Endothelial cell of umbilical vein (primary cell): Measurements from ENCODE around the gene FABP7. TPM values are rescaled to one million over a fixed set of nuclear protein-coding genes. Genes with fewer than 3 reads are reported as not detected.

ENCODE experiments used
- BruUV-seq: library from RNA; stranded (reverse); fragments of 400-500 nt; replicated peaks from 2 replicates; lab custom pipeline; 2021; lab: Mats Ljungman, UMichigan
- CTCF ChIA-PET: fragments of 300-600, 350-600 bp; sonication (Branson Sonifier 250); formaldehyde crosslinking; loops from one replicate; lab custom pipeline; 2021; ENCODE audit warnings: antibody characterized with exemption, inconsistent platforms; lab: Charles Lee
- POLR2A ChIA-PET: fragments of 300-600, 350-600 bp; sonication (Branson Sonifier 250); formaldehyde crosslinking; loops from one replicate; lab custom pipeline; 2021; ENCODE audit warnings: antibody characterized with exemption, inconsistent platforms; lab: Charles Lee
- DNase-seq: peaks from one replicate; pipeline ENCODE4 v3.0.0-alpha.2; 2011; ENCODE audit warnings: low read depth, low spot score
- FAIRE-seq: peaks from 2 replicates; lab custom pipeline; 2011; peaks lifted over from hg19 to GRCh38; lab: Jason Lieb, UNC
- H2AFZ ChIP-seq: 2 replicates; pipeline ENCODE4 v1.6.0; 2012; ENCODE audit warnings: low read depth, low read length, control low read depth, inconsistent platforms
- H3K27ac ChIP-seq: 2 replicates; pipeline ENCODE4 v1.5.1; 2011; ENCODE audit warnings: low read depth, mild to moderate bottlenecking, control low read depth, low read length, moderate library complexity; ENCODE audit not compliant: insufficient read depth
- H3K27me3 ChIP-seq, 2 experiments: 2 replicates each; pipeline versions ENCODE4 v1.6.0 to v1.6.1; 2011; ENCODE audit warnings: low read length in 2 of 2, mixed read lengths in 1 of 2; ENCODE audit not compliant: control insufficient read depth in 2 of 2, insufficient read depth in 2 of 2
- H3K36me3 ChIP-seq, 2 experiments: 2 replicates in 1 of 2; 3 replicates in 1 of 2; pipeline ENCODE4 v1.5.1; 2011; ENCODE audit warnings: low read length in 2 of 2, mild to moderate bottlenecking in 1 of 2, moderate library complexity in 1 of 2; ENCODE audit not compliant: control insufficient read depth in 2 of 2, insufficient read depth in 2 of 2; ENCODE audit errors: extremely low read depth in 1 of 2
- H3K4me1 ChIP-seq: 3 replicates; pipeline ENCODE4 v1.5.1; 2011; ENCODE audit warnings: mild to moderate bottlenecking, low read length; ENCODE audit not compliant: control insufficient read depth, insufficient read depth; ENCODE audit errors: extremely low read depth
- H3K4me2 ChIP-seq: 2 replicates; pipeline ENCODE4 v1.6.1; 2011; ENCODE audit warnings: low read length, control low read depth, mixed read lengths; ENCODE audit not compliant: insufficient read depth
- H3K4me3 ChIP-seq, 3 experiments: fragments of 200-600 bp in 1 of 3; sonication (generic), shearing (Covaris generic) in 1 of 3; replicated peaks in 1 of 3; 2 replicates each; pipeline ENCODE4 v1.5.1; 2011 to 2016; ENCODE audit warnings: control low read depth in 3 of 3, low read length in 3 of 3, mild to moderate bottlenecking in 2 of 3, inconsistent platforms in 1 of 3, low read depth in 1 of 3, moderate library complexity in 1 of 3; ENCODE audit not compliant: insufficient read depth in 1 of 3
- H3K79me2 ChIP-seq: 2 replicates; pipeline ENCODE4 v1.6.0; 2012; ENCODE audit warnings: low read length, inconsistent platforms; ENCODE audit not compliant: control insufficient read depth, insufficient read depth
- H3K9ac ChIP-seq: replicated peaks from 2 replicates; pipeline ENCODE3; 2011; ENCODE audit warnings: low read length, control low read depth; ENCODE audit not compliant: insufficient read depth; ENCODE audit errors: extremely low read depth
- H3K9me1 ChIP-seq: replicated peaks from 3 replicates; pipeline ENCODE4 v1.6.0; 2011; ENCODE audit warnings: mild to moderate bottlenecking, low read length; ENCODE audit not compliant: control insufficient read depth, insufficient read depth; ENCODE audit errors: extremely low read depth
- H3K9me3 ChIP-seq: replicated peaks from 2 replicates; pipeline ENCODE4 v1.5.1; 2012; ENCODE audit warnings: low read length, inconsistent platforms; ENCODE audit not compliant: control insufficient read depth, insufficient read depth
- H4K20me1 ChIP-seq: replicated peaks from 2 replicates; pipeline ENCODE3; 2011; ENCODE audit warnings: mild to moderate bottlenecking, low read length; ENCODE audit not compliant: control insufficient read depth, insufficient read depth; ENCODE audit errors: extremely low read depth
- CTCF ChIP-seq, 2 donors: IDR thresholded peaks; 1 replicate in 1 of 2; 2 replicates in 1 of 2; pipeline ENCODE4 v1.5.1; 2011; ENCODE audit warnings: low read length in 2 of 2, mild to moderate bottlenecking in 2 of 2, moderate library complexity in 2 of 2, control low read depth in 1 of 2, inconsistent platforms in 1 of 2, low read depth in 1 of 2; ENCODE audit not compliant: insufficient read depth in 1 of 2; ENCODE audit errors: extremely low read depth in 1 of 2
- EZH2 ChIP-seq: IDR thresholded peaks from 2 replicates; pipeline ENCODE4 v1.6.1; 2012; ENCODE audit warnings: borderline replicate concordance, low read depth, mild to moderate bottlenecking, moderate library complexity, low read length, inconsistent platforms; ENCODE audit not compliant: severe bottlenecking
- GATA2 ChIP-seq: IDR thresholded peaks from 2 replicates; pipeline ENCODE4 v1.7.0; 2011; ENCODE audit warnings: low read depth, mild to moderate bottlenecking, moderate library complexity, mixed read lengths, low read length; ENCODE audit not compliant: insufficient read length, insufficient read depth
- JUN ChIP-seq: IDR thresholded peaks from 2 replicates; pipeline ENCODE4 v1.6.1; 2011; ENCODE audit warnings: borderline replicate concordance, low read depth; ENCODE audit not compliant: insufficient read length, insufficient read depth
- POLR2A ChIP-seq: IDR thresholded peaks from 2 replicates; pipeline ENCODE4 v1.6.1; 2012; ENCODE audit warnings: low read depth, mild to moderate bottlenecking, control low read depth, low read length
- POLR2AphosphoS5 ChIP-seq: IDR thresholded peaks from 2 replicates; pipeline ENCODE4 v1.6.1; 2012; ENCODE audit warnings: low read depth, mild to moderate bottlenecking, control low read depth, low read length, moderate library complexity; ENCODE audit not compliant: insufficient read depth
- dilution Hi-C: fragments of 300-500 bp; cut with MboI; formaldehyde crosslinking; loops from one replicate; pipeline ENCODE4 v1.15.0; 2019; ENCODE audit warnings: low sequenced_read_pairs; ENCODE audit not compliant: extremely low pct_ligation_motif_present
- intact Hi-C: fragments of 100-400 bp; cut with micrococcal nuclease; formaldehyde crosslinking; loops from one replicate; pipeline ENCODE4 v1.10.0; 2022
- polyA plus RNA-seq, 4 experiments: library from polyadenylated mRNA; depleted of rRNA in 3 of 4; stranded (reverse) in 3 of 4; unstranded in 1 of 4; fragments of >200 nt; gene quantifications; 2 replicates each; pipeline versions ENCODE4 v1.2.1 to v1.2.3, GENCODE V29; 2011 to 2012; ENCODE audit warnings: missing spikeins in 1 of 4
- total RNA-seq: library from RNA; stranded (reverse); gene quantifications from 2 replicates; pipeline ENCODE4 v1.2.3, GENCODE V29; 2021

The FABP7 gene
- total and polyA plus RNA-seq, 2 donors (not counting 3 experiments of a cell fraction or from before 2014, with no cell fraction given) = not detected

GRCh38 chr6:122808121-122808885 lies 28.8 kb downstream of the FABP7 start:
- DNase-seq (no peak), FAIRE-seq (no peak)
- Histone ChIP-seq H3K79me2 (no peaks in the 10 kb centered on the region), H3K27me3 (no peaks in the 10 kb centered on the region), H4K20me1 (no peaks in the 10 kb centered on the region), H3K9ac (no peak overlapping the region), H3K9me3 (no peaks in the 10 kb centered on the region), H3K9me1 (no peaks in the 10 kb centered on the region), H2AFZ (no peak overlapping the region), H3K36me3 (no peaks in the 10 kb centered on the region), H3K4me2 (no peak overlapping the region), H3K27ac (no peak overlapping the region), H3K4me3 (no peak overlapping the region), H3K4me1 (no peaks in the 10 kb centered on the region)
- BruUV-seq = no TSS peak
- TF ChIP-seq JUN (no peak), POLR2AphosphoS5 (no peak), GATA2 (no peak), EZH2 (no peak), POLR2A (no peak), CTCF (IDR thresholded peaks at IDR 0.05; ENCODE audit: extremely low read depth in 1 of 2, insufficient read depth in 1 of 2, low read depth in 1 of 2, low read length in 2 of 2) (no peak)
- intact Hi-C loops (no loop called here), dilution Hi-C loops (no loop called here)
- POLR2A ChIA-PET = no interaction called here
- CTCF ChIA-PET = interaction anchor here (0.6 kb wide), 1 partner anchor 10 kb away, joined by 3 read pairs; no protein-coding TSS in a partner anchor
